Anterior cingulate cortex (tissue), 58 donors: ENCODE results near the gene BOLA2B.

Experiments used
- DNase-seq, 58 donors: peaks; one replicate each; lab custom pipeline; 2025; lab: John Stamatoyannopoulos, UW

Gene BOLA2B

GRCh38 chr16:30145657-30146056 lies 47.8 kb downstream of the BOLA2B start:
- DNase-seq: peak in 1 of 58 donors; percentile 4

GRCh38 chr16:30144917-30145316 lies 48.5 kb downstream of the BOLA2B start:
- no peak for DNase-seq

- DNase-seq: no peak
Observed at GRCh38 chr16:30144017-30144416, 49.4 kb downstream of the BOLA2B start.

GRCh38 chr16:30143347-30143702 lies 50.1 kb downstream of the BOLA2B start:
- DNase-seq: no peak
